Measurements from ENCODE around the gene KCNN3.

DNA sequence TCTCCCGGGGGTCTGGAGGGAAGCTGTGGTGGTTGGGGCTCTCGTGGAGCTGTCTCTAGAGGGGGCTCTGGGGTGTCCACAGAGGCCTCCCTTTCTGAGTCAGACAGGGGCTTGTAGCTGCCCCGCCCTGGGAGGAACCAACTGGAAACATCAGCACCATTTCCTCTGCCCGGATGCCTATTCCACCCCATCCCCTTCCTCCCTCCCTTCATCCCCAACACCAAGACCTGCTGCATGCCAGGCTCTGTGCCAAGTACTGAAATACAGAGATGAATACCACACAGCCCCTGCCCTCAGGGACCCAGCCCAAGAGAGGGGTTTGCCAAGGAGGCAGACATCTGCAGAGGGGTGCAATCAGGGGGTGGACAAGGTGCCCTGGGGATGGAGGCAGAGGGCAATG lies 136.5 kb downstream of the KCNN3 start:
- TF ChIP-seq ZFP30 (CRISPR knock-in tag; IDR thresholded peaks at IDR 0.05) (no peak), TOX (CRISPR knock-in tag; IDR thresholded peaks at IDR 0.05; ENCODE audit: borderline replicate concordance) (no peak), RARB (CRISPR knock-in tag; IDR thresholded peaks at IDR 0.05) (no peak), ZFP3 (CRISPR knock-in tag; IDR thresholded peaks at IDR 0.05) (no peak), BACH2 (CRISPR knock-in tag; IDR thresholded peaks at IDR 0.05; ENCODE audit: borderline replicate concordance) (no peak), ISL1 (CRISPR knock-in tag; IDR thresholded peaks at IDR 0.05) (no peak), ESRRG (CRISPR knock-in tag; IDR thresholded peaks at IDR 0.05) (no peak), OSR1 (CRISPR knock-in tag; IDR thresholded peaks at IDR 0.05) (no peak), ARNTL (CRISPR knock-in tag; IDR thresholded peaks at IDR 0.05; ENCODE audit: borderline replicate concordance, low read depth) (no peak), ZC3H10 (CRISPR knock-in tag; IDR thresholded peaks at IDR 0.05) (no peak)
- TF ChIP-seq, protein P1, sequence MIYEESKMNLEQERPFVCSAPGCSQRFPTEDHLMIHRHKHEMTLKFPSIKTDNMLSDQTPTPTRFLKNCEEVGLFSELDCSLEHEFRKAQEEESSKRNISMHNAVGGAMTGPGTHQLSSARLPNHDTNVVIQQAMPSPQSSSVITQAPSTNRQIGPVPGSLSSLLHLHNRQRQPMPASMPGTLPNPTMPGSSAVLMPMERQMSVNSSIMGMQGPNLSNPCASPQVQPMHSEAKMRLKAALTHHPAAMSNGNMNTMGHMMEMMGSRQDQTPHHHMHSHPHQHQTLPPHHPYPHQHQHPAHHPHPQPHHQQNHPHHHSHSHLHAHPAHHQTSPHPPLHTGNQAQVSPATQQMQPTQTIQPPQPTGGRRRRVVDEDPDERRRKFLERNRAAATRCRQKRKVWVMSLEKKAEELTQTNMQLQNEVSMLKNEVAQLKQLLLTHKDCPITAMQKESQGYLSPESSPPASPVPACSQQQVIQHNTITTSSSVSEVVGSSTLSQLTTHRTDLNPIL (CRISPR knock-in tag; IDR thresholded peaks at IDR 0.05; ENCODE audit: low read depth): no peak
- TF ChIP-seq, protein P2, sequence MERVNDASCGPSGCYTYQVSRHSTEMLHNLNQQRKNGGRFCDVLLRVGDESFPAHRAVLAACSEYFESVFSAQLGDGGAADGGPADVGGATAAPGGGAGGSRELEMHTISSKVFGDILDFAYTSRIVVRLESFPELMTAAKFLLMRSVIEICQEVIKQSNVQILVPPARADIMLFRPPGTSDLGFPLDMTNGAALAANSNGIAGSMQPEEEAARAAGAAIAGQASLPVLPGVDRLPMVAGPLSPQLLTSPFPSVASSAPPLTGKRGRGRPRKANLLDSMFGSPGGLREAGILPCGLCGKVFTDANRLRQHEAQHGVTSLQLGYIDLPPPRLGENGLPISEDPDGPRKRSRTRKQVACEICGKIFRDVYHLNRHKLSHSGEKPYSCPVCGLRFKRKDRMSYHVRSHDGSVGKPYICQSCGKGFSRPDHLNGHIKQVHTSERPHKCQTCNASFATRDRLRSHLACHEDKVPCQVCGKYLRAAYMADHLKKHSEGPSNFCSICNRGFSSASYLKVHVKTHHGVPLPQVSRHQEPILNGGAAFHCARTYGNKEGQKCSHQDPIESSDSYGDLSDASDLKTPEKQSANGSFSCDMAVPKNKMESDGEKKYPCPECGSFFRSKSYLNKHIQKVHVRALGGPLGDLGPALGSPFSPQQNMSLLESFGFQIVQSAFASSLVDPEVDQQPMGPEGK (CRISPR knock-in tag; IDR thresholded peaks at IDR 0.05; ENCODE audit: borderline replicate concordance): no peak
- TF ChIP-seq, protein P3, sequence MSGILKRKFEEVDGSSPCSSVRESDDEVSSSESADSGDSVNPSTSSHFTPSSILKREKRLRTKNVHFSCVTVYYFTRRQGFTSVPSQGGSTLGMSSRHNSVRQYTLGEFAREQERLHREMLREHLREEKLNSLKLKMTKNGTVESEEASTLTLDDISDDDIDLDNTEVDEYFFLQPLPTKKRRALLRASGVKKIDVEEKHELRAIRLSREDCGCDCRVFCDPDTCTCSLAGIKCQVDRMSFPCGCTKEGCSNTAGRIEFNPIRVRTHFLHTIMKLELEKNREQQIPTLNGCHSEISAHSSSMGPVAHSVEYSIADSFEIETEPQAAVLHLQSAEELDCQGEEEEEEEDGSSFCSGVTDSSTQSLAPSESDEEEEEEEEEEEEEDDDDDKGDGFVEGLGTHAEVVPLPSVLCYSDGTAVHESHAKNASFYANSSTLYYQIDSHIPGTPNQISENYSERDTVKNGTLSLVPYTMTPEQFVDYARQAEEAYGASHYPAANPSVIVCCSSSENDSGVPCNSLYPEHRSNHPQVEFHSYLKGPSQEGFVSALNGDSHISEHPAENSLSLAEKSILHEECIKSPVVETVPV (CRISPR knock-in tag; IDR thresholded peaks at IDR 0.05): no peak

Measured in SK-N-SH treated with all-trans-retinoic acid at 6 μM for 48 hours (cell line).